Astrocyte (in vitro differentiated cells and primary cell): ENCODE results near the gene NREP. TPM values are rescaled to one million over a fixed set of nuclear protein-coding genes. Genes with fewer than 3 reads are reported as not detected.

Source experiments
- DNase-seq: peaks from one replicate; pipeline ENCODE4 v3.0.0-alpha.2; 2010; ENCODE audit warnings: low read depth
- FAIRE-seq: peaks from 2 replicates; lab custom pipeline; 2011; peaks lifted over from hg19 to GRCh38; lab: Jason Lieb, UNC
- H2AFZ ChIP-seq: 2 replicates; pipeline ENCODE4 v1.6.0; 2012; ENCODE audit warnings: low read depth, low read length, inconsistent platforms
- H3K27ac ChIP-seq: 2 replicates; pipeline ENCODE4 v1.5.1; 2011; ENCODE audit warnings: low read depth, low read length, inconsistent platforms
- H3K27me3 ChIP-seq: 2 replicates; pipeline ENCODE4 v1.6.0; 2011; ENCODE audit warnings: low read length, inconsistent platforms; ENCODE audit not compliant: insufficient read depth
- H3K36me3 ChIP-seq: 2 replicates; pipeline ENCODE4 v1.5.1; 2011; ENCODE audit warnings: low read length, inconsistent platforms; ENCODE audit not compliant: insufficient read depth
- H3K4me1 ChIP-seq: 2 replicates; pipeline ENCODE4 v1.5.1; 2011; ENCODE audit warnings: low read length, inconsistent platforms; ENCODE audit not compliant: insufficient read depth
- H3K4me2 ChIP-seq: 2 replicates; pipeline ENCODE4 v1.6.0; 2012; ENCODE audit warnings: low read length, inconsistent platforms
- H3K4me3 ChIP-seq: 2 replicates; pipeline ENCODE4 v1.5.1; 2011; ENCODE audit warnings: low read depth, mild to moderate bottlenecking, low read length, inconsistent platforms; ENCODE audit not compliant: insufficient read depth
- H3K79me2 ChIP-seq: 2 replicates; pipeline ENCODE4 v1.6.0; 2012; ENCODE audit warnings: mild to moderate bottlenecking, low read length, inconsistent platforms; ENCODE audit not compliant: insufficient read depth
- H3K9ac ChIP-seq: 2 replicates; pipeline ENCODE4 v1.6.0; 2012; ENCODE audit warnings: mild to moderate bottlenecking, low read length, inconsistent platforms
- H3K9me3 ChIP-seq: 2 replicates; pipeline ENCODE4 v1.5.1; 2012; ENCODE audit warnings: low read depth, mild to moderate bottlenecking, low read length, inconsistent platforms; ENCODE audit not compliant: insufficient read depth
- H4K20me1 ChIP-seq: 2 replicates; pipeline ENCODE4 v1.6.0; 2012; ENCODE audit warnings: low read length, inconsistent platforms; ENCODE audit not compliant: insufficient read depth
- H3K27ac Mint-ChIP-seq: one replicate; pipeline ENCODE4 v1.8.0; 2021; ENCODE audit warnings: mild to moderate bottlenecking, mixed read lengths; ENCODE audit not compliant: unreplicated experiment
- H3K27me3 Mint-ChIP-seq: one replicate; pipeline ENCODE4 v1.8.0; 2021; ENCODE audit warnings: low read depth, mixed read lengths; ENCODE audit not compliant: unreplicated experiment
- H3K36me3 Mint-ChIP-seq: one replicate; pipeline ENCODE4 v1.8.0; 2021; ENCODE audit warnings: low read depth, mixed read lengths; ENCODE audit not compliant: unreplicated experiment
- H3K4me1 Mint-ChIP-seq: one replicate; pipeline ENCODE4 v1.8.0; 2021; ENCODE audit warnings: low read depth, mixed read lengths; ENCODE audit not compliant: unreplicated experiment
- H3K4me3 Mint-ChIP-seq: one replicate; pipeline ENCODE4 v1.8.0; 2021; ENCODE audit warnings: mild to moderate bottlenecking, moderate library complexity, mixed read lengths; ENCODE audit not compliant: unreplicated experiment
- H3K9me3 Mint-ChIP-seq: one replicate; pipeline ENCODE4 v1.8.0; 2021; ENCODE audit warnings: mild to moderate bottlenecking, mixed read lengths; ENCODE audit not compliant: unreplicated experiment
- CTCF ChIP-seq: IDR thresholded peaks from 2 replicates; pipeline ENCODE4 v1.5.1; 2011; ENCODE audit warnings: low read depth, mild to moderate bottlenecking, inconsistent platforms, low read length, moderate library complexity; ENCODE audit not compliant: insufficient read depth
- EZH2 ChIP-seq: IDR thresholded peaks from 2 replicates; pipeline ENCODE4 v1.6.1; 2012; ENCODE audit warnings: mild to moderate bottlenecking, low read length, inconsistent platforms; ENCODE audit not compliant: insufficient read depth
- total RNA-seq: library from RNA; stranded (reverse); gene quantifications from 2 replicates; pipeline ENCODE4 v1.2.1, GENCODE V29; 2021

The NREP gene
- total RNA-seq, 1 donor from 2014 or later, result 185 TPM

- Histone ChIP-seq H3K9me3 (no peaks in the 10 kb centered on the region), H3K27ac (no peak overlapping the region), H3K4me2 (no peak overlapping the region), H3K36me3 (no peaks in the 10 kb centered on the region), H3K27me3 (no peaks in the 10 kb centered on the region), H3K4me3 (no peak overlapping the region), H4K20me1 (no peaks in the 10 kb centered on the region), H3K79me2 (no peaks in the 10 kb centered on the region), H2AFZ (no peak overlapping the region), H3K9ac (no peak overlapping the region), H3K4me1 (no peaks in the 10 kb centered on the region)
- Mint-ChIP-seq H3K4me1 (no peaks in the 10 kb centered on the region), H3K27ac (no peak overlapping the region), H3K27me3 (no peaks in the 10 kb centered on the region), H3K36me3 (no peaks in the 10 kb centered on the region), H3K4me3 (no peak overlapping the region), H3K9me3 (no peaks in the 10 kb centered on the region)
- no peak for FAIRE-seq
- no peak for DNase-seq
- no peak for TF ChIP-seq CTCF
- no peak for TF ChIP-seq EZH2
Measured at GRCh38 chr5:111805071-111805470, 48.1 kb upstream of the NREP start.

- Histone ChIP-seq H3K4me3 (no peak overlapping the region), H3K27ac (no peak overlapping the region), H3K36me3 (no peaks in the 10 kb centered on the region), H3K79me2 (no peaks in the 10 kb centered on the region), H2AFZ (no peak overlapping the region), H4K20me1 (no peaks in the 10 kb centered on the region), H3K9ac (no peak overlapping the region), H3K4me2 (no peak overlapping the region), H3K4me1 (no peaks in the 10 kb centered on the region), H3K27me3 (no peaks in the 10 kb centered on the region), H3K9me3 (no peaks in the 10 kb centered on the region)
- H3K36me3 Mint-ChIP-seq, result no peaks in the 10 kb centered on the region
- TF ChIP-seq CTCF (no peak), EZH2 (no peak)
- DNase-seq, result no peak
- no peaks in the 10 kb centered on the region for H3K27me3 Mint-ChIP-seq
- no peak overlapping the region for H3K27ac Mint-ChIP-seq
- H3K4me1 Mint-ChIP-seq, result no peaks in the 10 kb centered on the region
- peaks cover 2% of the 10 kb centered on the region for H3K9me3 Mint-ChIP-seq
- FAIRE-seq, result no peak
- no peak overlapping the region for H3K4me3 Mint-ChIP-seq
Measured at GRCh38 chr5:111800351-111800750, 43.4 kb upstream of the NREP start.

- Mint-ChIP-seq H3K27me3 (no peaks in the 10 kb centered on the region), H3K36me3 (no peaks in the 10 kb centered on the region), H3K4me3 (no peak overlapping the region), H3K9me3 (peaks cover 2% of the 10 kb centered on the region), H3K4me1 (no peaks in the 10 kb centered on the region), H3K27ac (no peak overlapping the region)
- no peak overlapping the region for H3K9ac ChIP-seq
- no peak overlapping the region for H3K4me2 ChIP-seq
- no peaks in the 10 kb centered on the region for H3K9me3 ChIP-seq
- no peaks in the 10 kb centered on the region for H3K4me1 ChIP-seq
- H3K4me3 ChIP-seq, result no peak overlapping the region
- no peaks in the 10 kb centered on the region for H3K79me2 ChIP-seq
- no peak overlapping the region for H3K27ac ChIP-seq
- no peaks in the 10 kb centered on the region for H4K20me1 ChIP-seq
- FAIRE-seq (peak; percentile 58), DNase-seq (no peak)
- H3K36me3 ChIP-seq, result no peaks in the 10 kb centered on the region
- H2AFZ ChIP-seq, result no peak overlapping the region
- H3K27me3 ChIP-seq, result no peaks in the 10 kb centered on the region
- no peak for TF ChIP-seq CTCF
- no peak for TF ChIP-seq EZH2
Measured at GRCh38 chr5:111795142-111795541, 38.1 kb upstream of the NREP start.
